ENCODE measurements around the gene TLK1.
"Not testable (repeated sequence)": the region's sequence is repeated elsewhere in the genome, so short reads cannot be mapped to it uniquely, and the experiment has no call there.

Gene TLK1

GRCh38 chr2:171080607-171081006, 80.1 kb downstream of the TLK1 start:
- DNase-seq: no peak

GRCh38 chr2:171076422-171076821, 84.3 kb downstream of the TLK1 start:
- not testable (repeated sequence) for DNase-seq

GRCh38 chr2:171072164-171072563, 88.5 kb downstream of the TLK1 start:
- DNase-seq: no peak

- no peak for DNase-seq
Observed at GRCh38 chr2:171069286-171069956, 91.3 kb downstream of the TLK1 start.

DNA sequence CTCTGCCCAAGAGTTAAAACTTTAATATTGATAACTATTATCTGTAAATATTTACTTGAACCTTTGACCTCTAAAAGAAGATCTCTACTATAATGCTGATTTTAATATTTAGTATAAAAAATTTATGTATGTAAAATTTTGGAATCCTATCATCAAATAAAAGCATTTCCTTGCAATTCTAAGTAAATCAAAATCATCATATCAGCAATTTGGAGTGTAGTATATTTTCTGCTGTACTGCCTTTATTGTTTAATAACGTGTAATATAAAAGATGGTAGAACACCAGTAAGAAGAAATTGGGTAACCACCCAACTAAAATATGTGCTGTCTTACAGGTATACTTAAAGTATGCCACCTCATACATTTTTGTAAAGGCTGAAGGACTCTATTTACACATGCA, 94.6 kb downstream of the TLK1 start:
- DNase-seq: no peak

- DNase-seq: no peak
Observed at GRCh38 chr2:171057575-171057974, 103.1 kb downstream of the TLK1 start.

- DNase-seq: no peak
Observed at GRCh38 chr2:171056307-171056706, 104.4 kb downstream of the TLK1 start.

DNA sequence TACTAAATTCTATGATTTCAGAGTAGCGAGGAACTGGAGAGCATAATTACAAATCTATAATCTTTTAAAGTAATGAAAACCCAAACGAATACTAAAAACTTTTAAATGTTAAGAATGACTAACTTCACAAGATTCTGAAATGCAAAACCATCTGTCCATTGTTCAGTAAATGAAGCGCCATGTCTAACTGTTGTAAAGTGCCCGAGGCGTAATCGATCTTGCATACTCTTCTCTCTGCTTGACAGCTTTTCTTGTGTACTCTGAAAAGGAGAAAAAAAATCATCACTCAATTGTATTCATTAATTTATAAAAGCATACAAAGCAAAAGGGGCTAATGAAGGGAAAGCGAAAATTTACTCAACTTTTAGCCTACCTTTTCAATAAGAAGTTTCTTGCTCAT, 111.0 kb downstream of the TLK1 start:
- DNase-seq: no peak

- no peak for DNase-seq
Observed at GRCh38 chr2:171046048-171046560, 114.6 kb downstream of the TLK1 start.

DNA sequence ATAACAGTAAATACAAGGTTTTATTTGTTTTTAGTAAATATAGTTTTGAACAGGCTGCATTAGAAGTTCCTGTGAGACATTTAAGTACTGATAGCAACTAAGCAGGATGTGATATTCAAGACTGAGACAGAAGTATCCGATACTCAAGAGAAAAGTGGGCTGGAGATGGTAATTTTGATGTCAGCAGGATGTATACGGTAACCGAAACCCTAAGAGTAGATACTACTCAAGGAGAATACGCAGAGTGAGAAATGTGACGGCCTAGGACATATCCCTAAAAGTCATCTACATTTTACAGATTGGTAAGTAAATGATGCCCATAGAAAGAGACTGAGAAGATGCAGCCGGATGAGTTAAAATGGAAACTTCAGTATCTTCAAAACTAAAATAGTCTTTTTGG, 116.3 kb downstream of the TLK1 start:
- DNase-seq: no peak

DNA sequence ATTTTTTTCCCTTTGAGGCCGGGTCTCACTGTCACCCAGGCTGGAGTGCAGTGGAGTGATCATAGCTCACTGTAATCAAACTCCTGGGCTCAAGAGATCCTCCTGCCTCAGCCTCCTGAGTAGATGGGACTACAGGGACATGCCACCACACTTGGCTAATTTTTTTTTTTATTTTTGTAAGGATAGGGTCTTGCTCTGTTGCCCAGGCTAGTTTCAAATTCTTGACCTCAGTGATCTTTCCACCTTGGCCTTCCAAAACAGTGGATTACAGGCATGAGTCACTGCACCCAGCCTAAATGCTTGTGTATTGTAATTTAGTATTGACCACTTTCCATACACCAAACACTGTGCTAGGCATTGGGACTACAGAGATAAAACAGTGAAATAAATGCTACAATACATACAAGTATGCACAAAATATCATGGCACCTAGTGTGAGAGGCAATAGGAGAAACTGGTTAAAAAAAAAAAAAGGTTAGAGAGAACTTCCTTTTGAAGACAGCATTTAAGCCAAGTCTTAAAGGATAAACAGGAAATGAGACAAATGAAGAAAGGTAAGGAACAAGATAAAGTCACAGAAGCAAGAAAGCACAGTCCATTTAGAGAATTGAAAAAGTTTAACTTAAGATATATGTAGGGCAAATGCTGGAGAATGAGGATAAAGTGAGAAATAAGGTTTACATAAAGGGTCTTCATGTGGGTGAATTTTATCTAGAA, 118.3 kb downstream of the TLK1 start:
- DNase-seq: no peak

DNA sequence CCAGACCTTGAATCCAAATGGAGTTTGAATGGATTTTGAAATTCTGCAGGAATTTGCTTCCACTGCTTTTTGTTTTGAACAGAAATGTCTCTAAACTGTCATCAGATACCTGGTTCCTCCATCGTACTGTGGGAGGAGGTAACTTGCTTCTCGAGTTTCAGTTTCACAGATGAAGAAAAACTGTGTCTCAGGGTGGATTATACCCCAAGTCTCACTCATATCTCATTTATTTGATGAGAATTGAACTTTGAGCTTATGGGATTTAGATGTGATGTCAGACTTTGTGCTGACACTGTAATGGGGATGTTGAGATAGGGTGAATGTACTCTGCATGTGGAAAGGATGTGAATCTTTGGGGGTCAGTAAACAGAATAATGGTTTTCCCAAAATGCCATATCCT, 124.2 kb downstream of the TLK1 start:
- DNase-seq: no peak

GRCh38 chr2:171034315-171034714, 126.4 kb downstream of the TLK1 start:
- no peak for DNase-seq

- no peak for DNase-seq
Observed at GRCh38 chr2:171025214-171025613, 135.5 kb downstream of the TLK1 start.

DNA sequence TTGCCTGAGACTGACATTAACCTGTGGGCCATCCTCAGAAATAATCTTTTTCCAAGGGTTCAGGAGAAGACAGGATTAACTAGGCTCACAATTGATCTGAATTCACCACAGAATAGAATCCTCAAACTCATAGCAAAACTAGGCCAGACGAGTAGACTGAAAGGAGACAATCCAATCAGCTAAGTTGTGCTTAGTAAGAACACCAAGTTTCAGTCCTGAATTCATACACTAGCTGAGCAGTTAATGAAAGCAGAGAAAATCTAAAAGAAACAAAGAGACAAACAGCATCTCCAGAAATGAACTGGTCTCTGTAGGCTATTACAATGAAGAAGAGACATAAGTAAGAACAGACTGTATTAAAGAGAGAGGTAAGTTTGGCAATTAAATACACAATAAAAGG, 142.2 kb downstream of the TLK1 start:
- DNase-seq: no peak

GRCh38 chr2:171016125-171016524, 144.6 kb downstream of the TLK1 start:
- DNase-seq: no peak

GRCh38 chr2:171013851-171014250, 146.8 kb downstream of the TLK1 start:
- no peak for DNase-seq

DNA sequence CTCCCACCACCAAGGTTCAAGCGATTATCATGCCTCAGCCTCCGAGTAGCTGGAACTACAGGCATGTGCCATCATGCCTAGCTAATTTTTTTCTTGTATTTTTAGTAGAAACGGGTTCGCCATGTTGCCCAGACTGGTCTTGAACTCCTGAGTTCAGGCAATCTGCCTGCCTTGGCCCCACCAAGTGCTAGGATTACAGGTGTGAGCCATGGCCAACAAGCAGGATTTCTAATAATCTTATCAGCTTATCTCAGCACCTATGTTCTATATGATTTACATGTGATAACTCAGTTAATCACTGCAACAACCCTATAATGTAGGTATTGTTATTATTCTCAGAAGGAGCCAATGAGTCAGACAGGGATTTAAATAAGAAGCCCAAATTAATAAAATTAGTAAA, 151.3 kb downstream of the TLK1 start:
- no peak for DNase-seq

DNA sequence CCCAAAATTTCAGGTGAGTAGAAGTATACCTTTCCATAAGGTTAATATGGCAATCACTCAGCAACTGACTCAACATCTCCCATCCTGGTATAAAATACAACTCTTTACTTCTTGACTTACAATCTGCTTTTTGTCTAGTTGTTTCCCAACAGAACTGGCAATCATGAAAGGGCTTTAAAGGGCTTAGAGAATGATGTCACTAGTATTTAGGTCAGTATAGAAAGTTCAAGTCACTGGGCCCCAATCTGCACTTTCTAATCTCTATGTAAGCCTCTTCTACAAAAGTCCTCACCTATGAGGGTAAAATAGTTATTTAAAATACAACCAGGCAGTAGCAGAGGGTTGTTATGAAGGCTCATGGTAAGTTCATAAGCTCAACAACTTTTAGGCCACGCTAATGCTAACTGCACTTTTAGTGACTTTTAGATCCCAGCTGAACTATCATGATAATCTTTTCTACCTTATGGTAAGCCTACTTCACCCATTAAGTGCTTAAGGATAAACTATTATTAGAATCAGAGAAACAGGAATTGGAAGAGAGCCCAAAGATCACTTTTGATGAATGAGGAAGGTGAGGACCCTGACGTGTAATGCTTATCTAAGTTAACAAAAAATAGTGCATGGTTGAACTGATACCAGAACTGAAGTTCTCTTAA, 152.0 kb downstream of the TLK1 start:
- no peak for DNase-seq

- DNase-seq: no peak
Observed at GRCh38 chr2:171004833-171005232, 155.9 kb downstream of the TLK1 start.

DNA sequence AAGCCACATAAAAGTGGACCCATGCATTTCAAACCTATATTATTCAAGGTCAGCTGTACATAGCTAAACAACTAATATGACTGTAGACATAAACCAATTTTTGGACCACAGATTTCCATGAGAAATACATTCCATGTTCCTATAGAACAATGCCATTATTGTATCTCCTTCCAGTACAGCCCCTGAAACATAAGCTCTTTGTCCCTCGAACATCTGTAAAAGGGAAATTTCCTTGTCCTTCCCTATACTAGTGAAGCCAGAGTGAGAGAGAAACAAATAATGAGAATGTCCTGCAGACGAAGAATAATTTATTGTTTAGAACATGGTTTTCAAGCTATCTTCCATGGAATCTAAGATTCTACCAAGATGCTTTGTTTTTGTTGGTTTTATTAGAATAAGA, 156.3 kb downstream of the TLK1 start:
- no peak for DNase-seq

GRCh38 chr2:170999654-171000053, 161.0 kb downstream of the TLK1 start:
- no peak for DNase-seq

- no peak for DNase-seq
Observed at GRCh38 chr2:170997893-170998597, 162.6 kb downstream of the TLK1 start.
